HepG2 (cell line): ENCODE measurements around the gene MBLAC1. TPM values are rescaled to one million over a fixed set of nuclear protein-coding genes. Genes with fewer than 3 reads are reported as not detected.

Source experiments
- AGO1 ChIP-seq: fragments of 200-400 bp; formaldehyde crosslinking; IDR thresholded peaks from 2 replicates; pipeline ENCODE4 v1.6.1; 2017; ENCODE audit warnings: mild to moderate bottlenecking, low read depth, low read length, moderate library complexity; ENCODE audit not compliant: poor library complexity, severe bottlenecking
- ASH2L ChIP-seq: fragments of 300-600, 200-600 bp; sonication (generic); IDR thresholded peaks from 2 replicates; pipeline ENCODE4 v1.7.0; 2017; ENCODE audit warnings: low read depth, mild to moderate bottlenecking, moderate library complexity, mixed read lengths, low read length; ENCODE audit not compliant: insufficient read length
- ATM ChIP-seq: fragments of 450-650 bp; IDR thresholded peaks from 2 replicates; pipeline ENCODE4 v1.7.1; 2017; ENCODE audit warnings: mild to moderate bottlenecking, borderline replicate concordance
- FOXO1 ChIP-seq: sonication (generic); formaldehyde crosslinking; IDR thresholded peaks from 2 replicates; pipeline ENCODE4 v1.4.0; 2020; ENCODE audit warnings: missing genetic modification reagents
- GLI4 ChIP-seq: sonication (generic); formaldehyde crosslinking; IDR thresholded peaks from 2 replicates; pipeline ENCODE4 v1.5.1; 2020; ENCODE audit warnings: missing genetic modification reagents, mild to moderate bottlenecking, moderate library complexity, borderline replicate concordance
- GRHL1 ChIP-seq: sonication (generic); formaldehyde crosslinking; conservative IDR thresholded peaks from 2 replicates; pipeline ENCODE4 v1.8.0; 2022; ENCODE audit warnings: missing genetic modification reagents
- HNRNPLL ChIP-seq: fragments of 200-400 bp; formaldehyde crosslinking; IDR thresholded peaks from 2 replicates; pipeline ENCODE4 v1.6.1; 2017; ENCODE audit warnings: mild to moderate bottlenecking, low read depth, low read length; ENCODE audit not compliant: poor library complexity, severe bottlenecking
- IRF2 ChIP-seq: IDR thresholded peaks from 2 replicates; pipeline ENCODE4 v1.6.1; 2018; ENCODE audit warnings: missing genetic modification reagents, missing compliant biosample characterization
- KAT8 ChIP-seq: IDR thresholded peaks from 2 replicates; pipeline ENCODE4 v1.6.1; 2016; ENCODE audit warnings: missing genetic modification reagents, missing compliant biosample characterization
- KLF9 ChIP-seq: IDR thresholded peaks from 2 replicates; pipeline ENCODE4 v1.6.1; 2016; ENCODE audit warnings: low read depth
- LCORL ChIP-seq, 2 experiments: fragments of 450-650 bp in 1 of 2; sonication (generic) in 1 of 2; formaldehyde crosslinking in 1 of 2; IDR thresholded peaks; 2 replicates each; pipeline versions ENCODE4 v1.5.0 to v1.6.1; 2017 to 2020; ENCODE audit warnings: antibody characterized with exemption in 1 of 2, missing genetic modification reagents in 1 of 2
- MLX ChIP-seq: IDR thresholded peaks from 2 replicates; pipeline ENCODE4 v1.6.1; 2016
- NFRKB ChIP-seq: fragments of 450-650 bp; IDR thresholded peaks from 2 replicates; pipeline ENCODE4 v1.6.1; 2017
- POLR2A ChIP-seq, 2 experiments: IDR thresholded peaks; 2 replicates each; pipeline ENCODE4 v1.6.1; 2011; ENCODE audit warnings: low read depth in 2 of 2, low read length in 2 of 2, mild to moderate bottlenecking in 1 of 2, moderate library complexity in 1 of 2; ENCODE audit not compliant: insufficient read depth in 1 of 2
- SALL2 ChIP-seq: sonication (generic); formaldehyde crosslinking; IDR thresholded peaks from 2 replicates; pipeline ENCODE4 v1.8.1; 2023; ENCODE audit warnings: mild to moderate bottlenecking, missing genetic modification reagents, inconsistent platforms
- SAP130 ChIP-seq: IDR thresholded peaks from 2 replicates; pipeline ENCODE4 v1.6.1; 2016; ENCODE audit warnings: low read depth
- SCMH1 ChIP-seq: sonication (generic); formaldehyde crosslinking; IDR thresholded peaks from 2 replicates; pipeline ENCODE4 v1.9.0; 2021; ENCODE audit warnings: missing genetic modification reagents, mild to moderate bottlenecking, borderline replicate concordance
- SOX6 ChIP-seq, 2 experiments: fragments of 450-650 bp in 1 of 2; sonication (generic) in 1 of 2; formaldehyde crosslinking in 1 of 2; IDR thresholded peaks; 2 replicates each; pipeline versions ENCODE4 v1.4.0 to v1.6.1; 2017 to 2020; ENCODE audit warnings: antibody characterized with exemption in 1 of 2, mild to moderate bottlenecking in 1 of 2, missing genetic modification reagents in 1 of 2
- SP5 ChIP-seq: IDR thresholded peaks from 2 replicates; pipeline ENCODE4 v1.6.1; 2016; ENCODE audit warnings: low read depth, borderline replicate concordance
- TEAD2 ChIP-seq: sonication (generic); formaldehyde crosslinking; IDR thresholded peaks from 2 replicates; pipeline ENCODE4 v1.9.0; 2021; ENCODE audit warnings: missing genetic modification reagents
- TEAD3 ChIP-seq: optimal IDR thresholded peaks from 2 replicates; pipeline ENCODE3; 2016; ENCODE audit warnings: borderline replicate concordance
- WIZ ChIP-seq: sonication (generic); formaldehyde crosslinking; IDR thresholded peaks from 2 replicates; pipeline ENCODE4 v1.5.1; 2020; ENCODE audit warnings: mild to moderate bottlenecking, missing genetic modification reagents
- ZBTB3 ChIP-seq: sonication (generic); formaldehyde crosslinking; IDR thresholded peaks from 2 replicates; pipeline ENCODE4 v1.4.0; 2020; ENCODE audit warnings: low read depth, mild to moderate bottlenecking, moderate library complexity, missing genetic modification reagents, borderline replicate concordance
- ZNF207 ChIP-seq: fragments of 450-650 bp; IDR thresholded peaks from 2 replicates; pipeline ENCODE4 v1.6.1; 2016; ENCODE audit warnings: antibody characterized with exemption, borderline replicate concordance
- ZNF232 ChIP-seq: sonication (generic); formaldehyde crosslinking; IDR thresholded peaks from 2 replicates; pipeline ENCODE4 v1.4.0; 2020; ENCODE audit warnings: missing genetic modification reagents, borderline replicate concordance
- ZNF260 ChIP-seq: sonication (generic); formaldehyde crosslinking; IDR thresholded peaks from 2 replicates; pipeline ENCODE4 v1.4.0; 2020; ENCODE audit warnings: missing genetic modification reagents, low read depth, mild to moderate bottlenecking, borderline replicate concordance
- ZNF589 ChIP-seq: sonication (generic); formaldehyde crosslinking; conservative IDR thresholded peaks from 2 replicates; pipeline ENCODE4 v1.8.0; 2022; ENCODE audit warnings: mild to moderate bottlenecking, moderate library complexity, missing genetic modification reagents
- ZNF773 ChIP-seq: sonication (generic); formaldehyde crosslinking; IDR thresholded peaks from 2 replicates; pipeline ENCODE4 v1.4.0; 2020; ENCODE audit warnings: missing genetic modification reagents, borderline replicate concordance
- ZNF841 ChIP-seq: sonication (generic); formaldehyde crosslinking; IDR thresholded peaks from 2 replicates; pipeline ENCODE4 v1.8.1; 2023; ENCODE audit warnings: missing genetic modification reagents, borderline replicate concordance
- ZZZ3 ChIP-seq: sonication (generic); formaldehyde crosslinking; IDR thresholded peaks from 2 replicates; pipeline ENCODE4 v1.4.0; 2020; ENCODE audit warnings: missing genetic modification reagents, mild to moderate bottlenecking, borderline replicate concordance
- polyA plus RNA-seq, 8 experiments: library from polyadenylated mRNA; depleted of rRNA in 3 of 8; stranded (reverse) in 7 of 8; unstranded in 1 of 8; fragments of >200 nt; fragmentation: Illumina TruSeq in 4 of 8; extraction: Trizol in 4 of 8; gene quantifications; 2 replicates each; pipeline versions ENCODE4 v1.2.1 to v1.2.3, GENCODE V29; 2011 to 2016; ENCODE audit warnings: low read depth in 4 of 8, missing spikeins in 1 of 8, mixed read lengths in 1 of 8; ENCODE audit not compliant: insufficient read depth in 1 of 8
- total RNA-seq, 5 experiments: library from RNA; depleted of rRNA; stranded (reverse); fragments of >200 nt; fragmentation: Illumina TruSeq; extraction: Trizol; gene quantifications; 2 replicates each; pipeline ENCODE4 v1.2.3, GENCODE V29; 2016; ENCODE audit warnings: low read depth in 1 of 5

The MBLAC1 gene
- total and polyA plus RNA-seq, 2 of the 13 experiments (the other 11 are each of a cell fraction or from before 2014, with no cell fraction given) = 0.79 to 2.1 TPM

GRCh38 chr7:100177045-100178001 lies 50.6 kb downstream of the MBLAC1 start, which contains the start of the genes GPC2 and STAG3 (continued):
- TF ChIP-seq TEAD2 (CRISPR knock-in tag) (0 out of 2 replicates have a peak, but pooled peaks have one; percentile 76), ZNF841 (CRISPR knock-in tag) (no peak), GLI4 (no peak), ZNF232 (peak; percentile 24; the same call in 1 of the 2 replicates), WIZ (no peak), LCORL (IDR thresholded peaks at IDR 0.05) (no peak), LCORL (CRISPR knock-in tag; IDR thresholded peaks at IDR 0.05) (no peak), SALL2 (CRISPR knock-in tag) (no peak), ZNF260 (CRISPR knock-in tag) (no peak), SCMH1 (CRISPR knock-in tag) (no peak), HNRNPLL (peak; percentile 46), ZNF207 (no peak), GRHL1 (CRISPR knock-in tag) (no peak), ASH2L (peak; percentile 12), POLR2A (IDR thresholded peaks at IDR 0.05; ENCODE audit: insufficient read depth in 1 of 2, low read depth in 2 of 2, low read length in 2 of 2) (no peak), ZNF773 (CRISPR knock-in tag) (no peak; the same call in 1 of the 2 replicates), KAT8 (CRISPR knock-in tag) (no peak), TEAD3 (CRISPR knock-in tag) (no peak), SP5 (CRISPR knock-in tag) (no peak), ZNF589 (CRISPR knock-in tag) (no peak), ATM (no peak), ZBTB3 (CRISPR knock-in tag) (no peak), AGO1 (no peak), MLX (CRISPR knock-in tag) (no peak), SAP130 (CRISPR knock-in tag) (peak; percentile 13; the same call in 1 of the 2 replicates), KLF9 (CRISPR knock-in tag) (no peak), NFRKB (no peak), FOXO1 (CRISPR knock-in tag) (no peak), IRF2 (no peak), ZZZ3 (CRISPR knock-in tag) (no peak), SOX6 (IDR thresholded peaks at IDR 0.05) (no peak), SOX6 (CRISPR knock-in tag; IDR thresholded peaks at IDR 0.05) (no peak)
